ENCODE measurements around the gene DHDH. TPM values are rescaled to one million over a fixed set of nuclear protein-coding genes. Genes with fewer than 3 reads are reported as not detected.

DHDH gene
- total RNA-seq, 1 donor from 2014 or later: 1.4 TPM

GRCh38 chr19:48970139-48970766 lies 36.8 kb downstream of the DHDH start:
- peaks cover 10% of the 10 kb centered on the region for H3K4me1 Mint-ChIP-seq (ENCODE audit: unreplicated experiment)
- DNase-seq (ENCODE audit: extremely low spot score, unreplicated experiment): no peak
- no peak overlapping the region for H3K27ac Mint-ChIP-seq
- H3K27me3 Mint-ChIP-seq: peaks cover 1% of the 10 kb centered on the region
- peaks cover 23% of the 10 kb centered on the region for H3K36me3 Mint-ChIP-seq
- TF ChIP-seq, protein P1, sequence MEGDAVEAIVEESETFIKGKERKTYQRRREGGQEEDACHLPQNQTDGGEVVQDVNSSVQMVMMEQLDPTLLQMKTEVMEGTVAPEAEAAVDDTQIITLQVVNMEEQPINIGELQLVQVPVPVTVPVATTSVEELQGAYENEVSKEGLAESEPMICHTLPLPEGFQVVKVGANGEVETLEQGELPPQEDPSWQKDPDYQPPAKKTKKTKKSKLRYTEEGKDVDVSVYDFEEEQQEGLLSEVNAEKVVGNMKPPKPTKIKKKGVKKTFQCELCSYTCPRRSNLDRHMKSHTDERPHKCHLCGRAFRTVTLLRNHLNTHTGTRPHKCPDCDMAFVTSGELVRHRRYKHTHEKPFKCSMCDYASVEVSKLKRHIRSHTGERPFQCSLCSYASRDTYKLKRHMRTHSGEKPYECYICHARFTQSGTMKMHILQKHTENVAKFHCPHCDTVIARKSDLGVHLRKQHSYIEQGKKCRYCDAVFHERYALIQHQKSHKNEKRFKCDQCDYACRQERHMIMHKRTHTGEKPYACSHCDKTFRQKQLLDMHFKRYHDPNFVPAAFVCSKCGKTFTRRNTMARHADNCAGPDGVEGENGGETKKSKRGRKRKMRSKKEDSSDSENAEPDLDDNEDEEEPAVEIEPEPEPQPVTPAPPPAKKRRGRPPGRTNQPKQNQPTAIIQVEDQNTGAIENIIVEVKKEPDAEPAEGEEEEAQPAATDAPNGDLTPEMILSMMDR (conservative IDR thresholded peaks at IDR 0.05): no peak
- H3K9me3 Mint-ChIP-seq: no peaks in the 10 kb centered on the region
- H3K4me3 Mint-ChIP-seq: no peak overlapping the region

- no peak overlapping the region for H3K4me3 Mint-ChIP-seq
- peaks cover 8% of the 10 kb centered on the region for H3K4me1 Mint-ChIP-seq (ENCODE audit: unreplicated experiment)
- H3K36me3 Mint-ChIP-seq: peaks cover 19% of the 10 kb centered on the region
- peak overlapping the region; percentile 10 for H3K27ac Mint-ChIP-seq
- H3K27me3 Mint-ChIP-seq: no peaks in the 10 kb centered on the region
- DNase-seq (ENCODE audit: extremely low spot score, unreplicated experiment): peak; percentile 84
- H3K9me3 Mint-ChIP-seq: no peaks in the 10 kb centered on the region
- TF ChIP-seq, protein P1 (conservative IDR thresholded peaks at IDR 0.05): peak; percentile 96
These were observed 37.5 kb downstream of the DHDH start for GRCh38 chr19:48970923-48971395.

GRCh38 chr19:48975947-48976847 lies 42.7 kb downstream of the DHDH start:
- Mint-ChIP-seq H3K27me3 (no peaks in the 10 kb centered on the region), H3K4me3 (no peak overlapping the region), H3K36me3 (peaks cover 15% of the 10 kb centered on the region), H3K27ac (no peak overlapping the region), H3K9me3 (no peaks in the 10 kb centered on the region), H3K4me1 (ENCODE audit: unreplicated experiment) (peaks cover 5% of the 10 kb centered on the region)
- TF ChIP-seq, protein P1 (conservative IDR thresholded peaks at IDR 0.05): no peak
- no peak for DNase-seq (ENCODE audit: extremely low spot score, unreplicated experiment)

- H3K4me3 Mint-ChIP-seq: no peak overlapping the region
- H3K27me3 Mint-ChIP-seq: no peaks in the 10 kb centered on the region
- no peak overlapping the region for H3K27ac Mint-ChIP-seq
- no peaks in the 10 kb centered on the region for H3K9me3 Mint-ChIP-seq
- TF ChIP-seq, protein P1 (conservative IDR thresholded peaks at IDR 0.05): no peak
- H3K4me1 Mint-ChIP-seq (ENCODE audit: unreplicated experiment): peaks cover 5% of the 10 kb centered on the region
- no peak for DNase-seq (ENCODE audit: extremely low spot score, unreplicated experiment)
- peaks cover 16% of the 10 kb centered on the region for H3K36me3 Mint-ChIP-seq
These were observed 43.6 kb downstream of the DHDH start for GRCh38 chr19:48977061-48977460.

DNA sequence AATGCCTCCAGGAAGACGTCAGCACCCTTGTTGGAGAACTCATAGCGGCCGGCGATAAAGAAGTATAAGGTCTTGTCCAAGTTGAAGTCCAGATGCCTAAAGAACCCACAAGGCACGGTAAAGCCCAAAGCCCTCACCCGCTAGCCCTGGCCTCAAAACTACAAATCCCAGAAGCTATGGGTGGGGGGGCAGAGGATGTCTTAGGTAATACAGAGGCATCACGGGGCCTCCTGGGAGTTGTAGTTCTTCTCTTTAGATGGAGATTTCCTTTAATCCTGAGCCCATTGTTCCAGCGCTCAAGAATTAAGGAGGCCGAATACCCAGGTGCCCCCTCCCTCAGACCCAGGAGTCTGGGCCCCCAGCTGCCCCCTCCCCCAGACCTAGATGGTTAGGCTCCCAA lies 48.8 kb downstream of the DHDH start:
- DNase-seq (ENCODE audit: extremely low spot score, unreplicated experiment): no peak
- Mint-ChIP-seq H3K4me3 (no peak overlapping the region), H3K36me3 (peaks cover 19% of the 10 kb centered on the region), H3K27ac (no peak overlapping the region), H3K27me3 (no peaks in the 10 kb centered on the region), H3K9me3 (no peaks in the 10 kb centered on the region), H3K4me1 (ENCODE audit: unreplicated experiment) (peaks cover 5% of the 10 kb centered on the region)
- TF ChIP-seq, protein P1 (conservative IDR thresholded peaks at IDR 0.05): no peak
